Daoy (cell line): ENCODE results near the gene DDAH1. TPM values are rescaled to one million over a fixed set of nuclear protein-coding genes. Genes with fewer than 3 reads are reported as not detected.
A peak's percentile ranks its signal among the peaks of the same experiment; 100 is the strongest.

ENCODE experiments used
- DNase-seq: peaks from one replicate; pipeline ENCODE4 v3.0.0-alpha.2; 2015; ENCODE audit warnings: low read depth
- total RNA-seq: library from RNA; depleted of rRNA; stranded (reverse); fragments of >200 nt; shearing (Covaris generic); gene quantifications from 2 replicates; pipeline ENCODE4 v1.2.3, GENCODE V29; 2014

DDAH1 gene
- total RNA-seq, 1 experiment from 2014 or later, result 56.3 TPM

GRCh38 chr1:85440612-85441011 lies 24.3 kb downstream of the DDAH1 start:
- no peak for DNase-seq

DNA sequence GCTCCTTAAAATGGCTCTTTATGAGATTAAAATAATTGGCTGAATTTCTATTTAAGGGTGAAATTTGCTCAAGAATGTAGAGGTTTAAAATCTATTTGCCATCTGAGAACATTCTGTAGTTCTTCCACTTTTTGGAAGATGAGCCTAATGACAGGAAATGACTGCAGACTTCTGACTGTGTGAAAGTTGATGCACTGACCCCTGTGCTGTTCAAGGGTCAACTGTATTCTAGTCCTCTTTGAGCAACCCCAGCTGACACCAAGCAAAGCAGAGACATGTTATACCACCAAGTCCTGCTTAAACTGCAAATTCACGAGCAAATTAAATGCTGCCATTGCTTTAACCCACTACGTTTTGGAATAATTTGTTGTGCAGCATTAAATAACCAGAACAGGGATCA lies 26.6 kb downstream of the DDAH1 start:
- peak; percentile 47 for DNase-seq

GRCh38 chr1:85437139-85437538 lies 27.8 kb downstream of the DDAH1 start:
- DNase-seq, result no peak

- DNase-seq, result no peak
Observed at GRCh38 chr1:85433096-85433495, 31.9 kb downstream of the DDAH1 start.

GRCh38 chr1:85428471-85429089 lies 36.4 kb downstream of the DDAH1 start:
- DNase-seq, result no peak

DNA sequence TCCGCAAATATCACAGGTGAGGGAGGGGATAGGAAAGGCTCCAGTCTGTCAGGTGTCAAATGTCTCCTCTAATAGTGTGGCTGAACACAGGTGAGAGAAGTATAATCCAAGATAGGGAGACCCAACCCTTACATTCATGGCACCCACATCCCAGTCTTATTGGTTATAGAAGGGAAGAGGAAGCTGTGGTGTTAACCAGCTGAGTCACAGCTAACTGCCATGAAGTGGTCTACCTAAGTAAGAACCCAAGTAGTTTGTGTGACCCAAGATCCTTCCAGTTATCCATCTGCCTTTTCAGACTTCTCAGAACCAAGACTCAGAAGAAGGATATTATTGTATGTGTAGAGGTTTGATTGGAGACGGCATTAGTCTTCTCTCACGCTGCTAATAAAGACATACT lies 37.1 kb downstream of the DDAH1 start:
- DNase-seq, result no peak

- DNase-seq, result no peak
Observed at GRCh38 chr1:85427331-85427730, 37.6 kb downstream of the DDAH1 start.

DNA sequence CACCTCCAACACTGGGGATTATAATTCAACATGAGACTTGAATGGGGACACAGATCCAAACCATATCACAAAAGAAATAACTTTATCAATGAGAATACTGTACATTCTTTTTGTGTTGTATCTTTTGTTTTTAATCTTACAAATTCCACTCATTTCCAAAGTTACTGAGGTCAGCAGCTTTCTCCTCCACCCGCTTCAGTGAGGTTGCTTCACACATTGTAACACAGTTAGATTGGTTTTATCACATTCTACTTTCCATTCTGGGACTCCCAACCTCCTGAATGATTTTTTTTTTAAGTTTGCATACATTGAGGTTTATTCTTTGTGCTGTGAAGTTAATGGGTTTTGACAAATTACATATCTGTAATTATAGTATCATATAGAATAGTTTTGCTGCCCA lies 43.8 kb downstream of the DDAH1 start:
- DNase-seq, result no peak

DNA sequence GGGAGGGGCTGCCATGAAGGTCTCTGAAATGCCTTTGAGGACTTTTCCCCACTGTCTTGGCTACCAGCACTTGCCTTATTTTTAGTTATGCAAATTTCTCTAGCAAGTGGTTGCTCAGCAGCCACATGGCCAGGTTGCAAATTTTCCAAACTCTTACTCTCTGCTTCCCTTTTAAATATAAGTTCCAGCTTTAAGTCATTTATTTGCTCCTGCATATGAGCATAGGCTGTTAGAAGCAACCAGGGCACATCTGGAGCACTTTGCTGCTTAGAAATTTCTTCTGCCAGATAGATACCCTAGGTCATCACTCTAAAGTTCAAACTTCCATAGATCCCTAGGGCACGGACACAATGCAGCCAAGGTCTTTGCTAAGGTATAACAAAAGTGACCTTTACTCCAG lies 44.8 kb downstream of the DDAH1 start:
- no peak for DNase-seq

- no peak for DNase-seq
Observed at GRCh38 chr1:85417876-85418275, 47.1 kb downstream of the DDAH1 start.

- DNase-seq, result no peak
Observed at GRCh38 chr1:85417017-85417416, 47.9 kb downstream of the DDAH1 start.

- DNase-seq, result no peak
Observed at GRCh38 chr1:85413169-85413568, 51.8 kb downstream of the DDAH1 start.

GRCh38 chr1:85411567-85412305 lies 53.2 kb downstream of the DDAH1 start:
- DNase-seq, result no peak

- DNase-seq, result no peak
Observed at GRCh38 chr1:85409516-85409915, 55.4 kb downstream of the DDAH1 start.

DNA sequence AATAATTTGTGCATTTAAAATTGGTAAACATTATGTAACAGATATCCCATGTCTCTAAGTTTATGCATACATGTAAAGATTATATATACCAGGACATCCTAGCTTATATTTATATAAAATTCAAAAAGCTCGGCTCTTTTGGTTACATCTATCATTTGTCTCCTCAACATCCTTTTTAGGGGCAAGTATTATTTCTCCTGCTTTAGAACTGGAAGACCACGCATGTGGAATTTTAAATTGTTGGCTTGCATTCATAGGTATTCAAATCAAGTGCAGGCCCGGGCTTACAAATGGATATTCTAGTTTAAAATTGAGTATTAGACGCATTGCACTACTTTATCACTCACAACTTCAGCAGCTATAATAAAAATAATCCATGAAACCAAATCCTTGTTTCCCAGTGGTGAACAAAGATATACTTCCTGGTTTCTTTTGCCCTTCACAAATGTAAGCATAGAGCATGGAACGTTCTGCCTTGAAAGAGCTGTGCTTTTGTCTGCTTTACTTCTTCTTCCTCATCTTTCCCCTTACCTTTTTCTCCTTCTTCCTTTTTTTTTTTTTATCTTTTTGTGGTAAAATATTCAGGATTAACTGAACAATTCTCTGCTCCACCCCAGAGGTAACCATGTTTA lies 57.1 kb downstream of the DDAH1 start:
- DNase-seq, result no peak

DNA sequence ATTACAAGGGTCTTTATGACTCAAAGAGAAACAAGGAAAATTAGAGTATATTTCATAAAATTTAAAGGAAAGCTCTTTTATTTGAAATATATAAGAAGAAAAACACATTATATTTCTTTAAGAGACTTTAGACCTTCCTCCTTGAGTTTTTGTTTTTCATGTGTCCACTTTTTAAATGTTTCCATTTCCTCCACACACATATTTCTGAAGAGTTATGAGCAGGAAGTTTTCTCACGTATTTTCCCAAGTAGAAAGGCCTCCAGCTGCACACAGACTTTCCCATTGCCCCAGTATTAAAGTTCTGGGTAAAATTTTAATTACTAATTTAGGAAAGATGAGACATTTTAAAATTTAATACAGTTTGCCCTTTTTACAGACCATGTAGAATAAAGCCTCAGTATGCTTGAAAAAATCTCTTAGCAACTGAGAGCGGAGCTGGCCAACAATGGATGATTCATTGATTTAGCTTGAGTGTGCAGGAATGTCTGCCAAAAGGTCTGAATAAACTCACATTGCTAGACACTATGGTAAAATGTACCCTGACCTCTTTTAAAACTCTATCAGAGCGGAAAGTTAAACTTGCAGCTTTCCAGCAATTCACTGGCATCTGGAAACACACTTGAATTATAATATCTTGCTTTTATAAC lies 57.9 kb downstream of the DDAH1 start:
- DNase-seq, result peak; percentile 89

GRCh38 chr1:85406081-85406480 lies 58.9 kb downstream of the DDAH1 start:
- no peak for DNase-seq

GRCh38 chr1:85404408-85404807 lies 60.6 kb downstream of the DDAH1 start:
- DNase-seq, result no peak

DNA sequence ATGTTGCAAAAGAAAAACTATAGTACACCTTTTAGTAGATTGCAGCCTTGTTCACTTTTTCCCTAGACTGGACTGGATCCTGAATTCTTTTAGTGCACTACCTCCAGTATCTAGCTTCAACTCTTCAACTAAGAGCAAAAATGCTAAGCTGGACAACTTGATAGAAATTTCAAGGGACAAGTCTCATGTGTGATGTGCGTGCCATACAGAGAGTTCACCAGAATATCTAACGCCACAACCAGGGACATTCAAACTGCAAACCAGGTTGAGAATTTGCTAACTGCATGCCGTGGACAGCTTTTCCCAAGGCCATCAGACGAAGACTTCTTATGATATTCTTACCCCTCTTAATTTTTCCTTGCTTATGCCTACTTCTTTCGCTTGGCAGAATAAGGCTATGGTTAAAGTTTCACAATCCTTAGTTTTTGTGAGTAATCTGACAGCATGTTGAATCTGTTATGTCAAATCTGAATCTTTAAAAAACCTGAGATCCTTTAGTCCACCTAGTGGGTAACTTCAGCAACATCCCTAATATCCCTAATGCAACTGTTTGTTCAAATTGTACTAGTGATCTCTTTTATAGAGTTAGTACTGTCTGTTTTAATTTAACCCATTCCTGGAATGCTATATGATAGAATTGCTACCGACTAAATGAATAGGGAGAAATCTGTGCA lies 66.4 kb downstream of the DDAH1 start:
- DNase-seq, result no peak

- no peak for DNase-seq
Observed at GRCh38 chr1:85397490-85398032, 67.4 kb downstream of the DDAH1 start.

- DNase-seq, result no peak
Observed at GRCh38 chr1:85396194-85396593, 68.8 kb downstream of the DDAH1 start.

- DNase-seq, result no peak
Observed at GRCh38 chr1:85394130-85394529, 70.8 kb downstream of the DDAH1 start.
